DMS114 treated with DMSO at 0.1 percent for 48 hours (cell line): Measurements from ENCODE around the gene PIEZO2.
"Not testable (repeated sequence)": the region's sequence is repeated elsewhere in the genome, so short reads cannot be mapped to it uniquely, and the experiment has no call there.

Experiments
- DNase-seq: peaks from one replicate; lab custom pipeline; 2025; ENCODE audit not compliant: unreplicated experiment; lab: John Stamatoyannopoulos, UW

Gene PIEZO2

GRCh38 chr18:10933648-10934047, 215.7 kb downstream of the PIEZO2 start:
- DNase-seq, result not testable (repeated sequence)

GRCh38 chr18:10930076-10930475, 219.3 kb downstream of the PIEZO2 start:
- no peak for DNase-seq

GRCh38 chr18:10928772-10929373, 220.5 kb downstream of the PIEZO2 start:
- DNase-seq, result no peak

- DNase-seq, result no peak
Measured at GRCh38 chr18:10928011-10928771, 221.2 kb downstream of the PIEZO2 start.

GRCh38 chr18:10927286-10927992, 221.9 kb downstream of the PIEZO2 start:
- no peak for DNase-seq

GRCh38 chr18:10926621-10927161, 222.7 kb downstream of the PIEZO2 start:
- no peak for DNase-seq

GRCh38 chr18:10924290-10924689, 225.1 kb downstream of the PIEZO2 start:
- DNase-seq, result no peak

- DNase-seq, result no peak
Measured at GRCh38 chr18:10923551-10924070, 225.8 kb downstream of the PIEZO2 start.

GRCh38 chr18:10923141-10923540, 226.2 kb downstream of the PIEZO2 start:
- DNase-seq, result no peak

- DNase-seq, result not testable (repeated sequence)
Measured at GRCh38 chr18:10922712-10923111, 226.7 kb downstream of the PIEZO2 start.

- DNase-seq, result not testable (repeated sequence)
Measured at GRCh38 chr18:10920309-10920708, 229.1 kb downstream of the PIEZO2 start.

GRCh38 chr18:10919851-10920250, 229.5 kb downstream of the PIEZO2 start:
- DNase-seq, result no peak

GRCh38 chr18:10916865-10917264, 232.5 kb downstream of the PIEZO2 start:
- no peak for DNase-seq

- no peak for DNase-seq
Measured at GRCh38 chr18:10916387-10916786, 233.0 kb downstream of the PIEZO2 start.

- DNase-seq, result not testable (repeated sequence)
Measured at GRCh38 chr18:10915748-10916147, 233.6 kb downstream of the PIEZO2 start.

- DNase-seq, result not testable (repeated sequence)
Measured at GRCh38 chr18:10914610-10915009, 234.8 kb downstream of the PIEZO2 start.

- DNase-seq, result no peak
Measured at GRCh38 chr18:10913919-10914318, 235.4 kb downstream of the PIEZO2 start.

GRCh38 chr18:10912790-10913545, 236.4 kb downstream of the PIEZO2 start:
- DNase-seq, result no peak

GRCh38 chr18:10909724-10910123, 239.6 kb downstream of the PIEZO2 start:
- DNase-seq, result no peak

- no peak for DNase-seq
Measured at GRCh38 chr18:10908760-10909159, 240.6 kb downstream of the PIEZO2 start.

- DNase-seq, result no peak
Measured at GRCh38 chr18:10907749-10908148, 241.6 kb downstream of the PIEZO2 start.
